IMR-90 (cell line): ENCODE measurements around the gene UBE2S. TPM values are rescaled to one million over a fixed set of nuclear protein-coding genes. Genes with fewer than 3 reads are reported as not detected.
"Not testable (repeated sequence)": the region's sequence is repeated elsewhere in the genome, so short reads cannot be mapped to it uniquely, and the experiment has no call there.

Experiments used
- ATAC-seq: fragments of 200-7000 bp; cut with Tn5 transposase; 2 replicates; pipeline ENCODE4 v1.9.1; 2020; ENCODE audit warnings: low read depth, mild to moderate bottlenecking, moderate library complexity
- BruUV-seq: library from RNA; stranded (reverse); fragments of 400-500 nt; replicated peaks from 2 replicates; lab custom pipeline; 2021; lab: Mats Ljungman, UMichigan
- CTCF ChIA-PET: fragments of 300-600 bp; formaldehyde crosslinking; extraction: SDS; loops from one replicate; lab custom pipeline; 2021; ENCODE audit warnings: antibody characterized with exemption; lab: Yijun Ruan, JAX
- POLR2A ChIA-PET: fragments of 300-600 bp; sonication (Branson Sonifier 250); formaldehyde crosslinking; loops from one replicate; lab custom pipeline; 2022; ENCODE audit warnings: antibody characterized with exemption; ENCODE audit not compliant: unreplicated experiment; lab: Charles Lee
- DNase-seq: peaks from one replicate; pipeline ENCODE4 v3.0.0; 2013
- H2AFZ ChIP-seq: replicated peaks from 2 replicates; pipeline ENCODE3; 2013; ENCODE audit warnings: low read length, mild to moderate bottlenecking; ENCODE audit not compliant: poor library complexity
- H2AK5ac ChIP-seq: 2 replicates; pipeline ENCODE4 v1.6.1; 2013; ENCODE audit warnings: low read depth, low read length, inconsistent platforms
- H2AK9ac ChIP-seq: replicated peaks from 2 replicates; pipeline ENCODE3; 2013; ENCODE audit warnings: mild to moderate bottlenecking, low read depth, low read length, moderate library complexity; ENCODE audit not compliant: poor library complexity
- H2BK120ac ChIP-seq: 2 replicates; pipeline ENCODE4 v1.6.1; 2013; ENCODE audit warnings: low read depth, low read length, inconsistent platforms
- H2BK15ac ChIP-seq: 3 replicates; pipeline ENCODE4 v1.6.1; 2013; ENCODE audit warnings: low read depth, low read length, inconsistent platforms
- H2BK20ac ChIP-seq: 2 replicates; pipeline ENCODE4 v1.6.1; 2013; ENCODE audit warnings: low read depth, mild to moderate bottlenecking, inconsistent platforms, low read length, moderate library complexity
- H2BK5ac ChIP-seq: 2 replicates; pipeline ENCODE4 v1.6.1; 2013; ENCODE audit warnings: mild to moderate bottlenecking, low read depth, low read length, inconsistent platforms; ENCODE audit not compliant: poor library complexity, severe bottlenecking
- H3K14ac ChIP-seq: replicated peaks from 2 replicates; pipeline ENCODE4 v1.6.1; 2013; ENCODE audit warnings: low read depth, low read length, inconsistent platforms
- H3K18ac ChIP-seq: 2 replicates; pipeline ENCODE4 v1.6.1; 2013; ENCODE audit warnings: low read depth, low read length, control low read depth
- H3K23ac ChIP-seq: 2 replicates; pipeline ENCODE4 v1.6.1; 2013; ENCODE audit warnings: low read depth, low read length, inconsistent platforms
- H3K27ac ChIP-seq: 2 replicates; pipeline ENCODE4 v1.5.1; 2013; ENCODE audit warnings: mild to moderate bottlenecking, control low read depth, low read length; ENCODE audit not compliant: insufficient read depth
- H3K27me3 ChIP-seq: 2 replicates; pipeline ENCODE4 v1.6.1; 2013; ENCODE audit warnings: low read length; ENCODE audit not compliant: control insufficient read depth, insufficient read depth
- H3K36me3 ChIP-seq: 2 replicates; pipeline ENCODE4 v1.6.1; 2013; ENCODE audit warnings: low read length, mixed read lengths; ENCODE audit not compliant: control insufficient read depth, insufficient read depth
- H3K4ac ChIP-seq: 2 replicates; pipeline ENCODE4 v1.6.1; 2013; ENCODE audit warnings: low read depth, low read length, inconsistent platforms
- H3K4me1 ChIP-seq: 2 replicates; pipeline ENCODE4 v1.6.1; 2013; ENCODE audit warnings: low read length, mixed read lengths; ENCODE audit not compliant: control insufficient read depth, insufficient read depth
- H3K4me2 ChIP-seq: 2 replicates; pipeline ENCODE4 v1.6.1; 2013; ENCODE audit warnings: low read depth, mild to moderate bottlenecking, control low read depth, low read length, moderate library complexity
- H3K4me3 ChIP-seq: 2 replicates; pipeline ENCODE4 v1.5.1; 2013; ENCODE audit warnings: low read depth, mild to moderate bottlenecking, control low read depth, low read length, moderate library complexity; ENCODE audit not compliant: insufficient read depth
- H3K56ac ChIP-seq: 2 replicates; pipeline ENCODE4 v1.6.1; 2013; ENCODE audit warnings: low read length, inconsistent platforms; ENCODE audit not compliant: insufficient read depth; ENCODE audit errors: extremely low read depth
- H3K79me1 ChIP-seq, 2 experiments: 2 replicates each; pipeline ENCODE4 v1.6.1; 2013; ENCODE audit warnings: low read length in 2 of 2, inconsistent platforms in 1 of 2, low read depth in 1 of 2
- H3K9ac ChIP-seq: 2 replicates; pipeline ENCODE4 v1.6.1; 2013; ENCODE audit warnings: low read depth, low read length, control low read depth
- H3K9me1 ChIP-seq: 2 replicates; pipeline ENCODE4 v1.6.1; 2013; ENCODE audit warnings: low read length, inconsistent platforms; ENCODE audit not compliant: insufficient read depth
- H3K9me3 ChIP-seq: 2 replicates; pipeline ENCODE4 v1.6.1; 2013; ENCODE audit warnings: low read length; ENCODE audit not compliant: control insufficient read depth, insufficient read depth
- H4K20me1 ChIP-seq: 2 replicates; pipeline ENCODE4 v1.6.1; 2013; ENCODE audit warnings: low read length, inconsistent platforms; ENCODE audit not compliant: insufficient read depth
- H4K5ac ChIP-seq: 2 replicates; pipeline ENCODE4 v1.6.1; 2013; ENCODE audit warnings: mild to moderate bottlenecking, low read depth, low read length, control low read depth
- H4K8ac ChIP-seq, 2 experiments: 2 replicates each; pipeline ENCODE4 v1.6.1; 2013; ENCODE audit warnings: low read depth in 2 of 2, low read length in 2 of 2, control low read depth in 1 of 2, inconsistent platforms in 1 of 2
- H4K91ac ChIP-seq: 2 replicates; pipeline ENCODE4 v1.6.1; 2013; ENCODE audit warnings: low read depth, low read length, inconsistent platforms; ENCODE audit not compliant: insufficient read depth
- ELK1 ChIP-seq: fragments of 150-350 bp; IDR thresholded peaks from 2 replicates; pipeline ENCODE4 v1.6.1; 2016; ENCODE audit warnings: low read depth, mild to moderate bottlenecking, low read length, moderate library complexity, borderline replicate concordance
- MAFK ChIP-seq: IDR thresholded peaks from 2 replicates; pipeline ENCODE4 v1.6.1; 2012; ENCODE audit warnings: low read depth, low read length, improper control_type of control experiment
- MAZ ChIP-seq: IDR thresholded peaks from 2 replicates; pipeline ENCODE4 v1.6.1; 2012; ENCODE audit warnings: low read depth, mild to moderate bottlenecking, low read length, improper control_type of control experiment, moderate library complexity, borderline replicate concordance
- WGBS, 2 experiments: methylation state at CpG; one replicate each; pipeline versions ENCODE4 v1.1.5 to v1.1.7; 2013; ENCODE audit warnings: missing lambda C conversion rate in 2 of 2; ENCODE audit not compliant: insufficient read length in 1 of 2; ENCODE audit errors: extremely low coverage in 2 of 2; 5-methylcytosine and 5-hydroxymethylcytosine counted together
- dilution Hi-C: fragments of 300-500 bp; cut with HindIII; formaldehyde crosslinking; loops from one replicate; pipeline ENCODE4 v1.14.3; 2018; ENCODE audit warnings: low sequenced_read_pairs; ENCODE audit not compliant: unreplicated experiment
- in situ Hi-C: fragments of 300-500 bp; cut with MboI; formaldehyde crosslinking; loops from 3 replicates; pipeline ENCODE4 v1.14.3; 2019; ENCODE audit warnings: low sequenced_read_pairs, inconsistent platforms, mixed read lengths
- intact Hi-C: fragments of 100-400 bp; cut with micrococcal nuclease; formaldehyde crosslinking; loops from 2 replicates; pipeline ENCODE4 v1.10.0; 2022
- polyA plus RNA-seq, 3 experiments: library from polyadenylated mRNA; depleted of rRNA; stranded (reverse); fragments of >200 nt; gene quantifications; 2 replicates each; pipeline ENCODE4 v1.2.3, GENCODE V29; 2012; ENCODE audit warnings: low replicate concordance in 1 of 3
- total RNA-seq: library from RNA; depleted of rRNA; stranded (reverse); fragments of >200 nt; gene quantifications from 2 replicates; pipeline ENCODE4 v1.2.3, GENCODE V29; 2012

The UBE2S gene
- total and polyA plus RNA-seq, 2 of the 4 experiments (the other 2 are of a cell fraction), result 69.5 to 104 TPM

GRCh38 chr19:55423225-55424005 lies 15.8 kb upstream of the UBE2S start:
- Histone ChIP-seq H3K27ac (no peak overlapping the region), H3K18ac (no peak overlapping the region), H3K9ac (no peak overlapping the region), H4K20me1 (no peaks in the 10 kb centered on the region; the same call in 1 of the 2 replicates), H3K4me3 (no peak overlapping the region), H3K23ac (no peak overlapping the region), H3K27me3 (peaks cover 17% of the 10 kb centered on the region), H2BK120ac (no peak overlapping the region), H2BK5ac (no peak overlapping the region), H3K14ac (no peak overlapping the region), H2AK9ac (no peak overlapping the region), H3K79me1 (no peaks in the 10 kb centered on the region), H3K4me1 (no peaks in the 10 kb centered on the region), H3K9me3 (no peaks in the 10 kb centered on the region), H2AFZ (no peak overlapping the region), H3K56ac (no peak overlapping the region), H2BK20ac (no peak overlapping the region), H3K4me2 (no peak overlapping the region), H4K8ac (no peak overlapping the region), H2BK15ac (no peak overlapping the region), H2AK5ac (no peak overlapping the region), H4K5ac (no peak overlapping the region), H3K4ac (no peak overlapping the region), H3K36me3 (no peaks in the 10 kb centered on the region), H4K91ac (no peak overlapping the region), H3K9me1 (0 out of 2 replicates have a peak, but pooled peaks cover 4% of the 10 kb centered on the region)
- in situ Hi-C loops (no loop called here), dilution Hi-C loops (no loop called here), intact Hi-C loops (no loop called here)
- WGBS, 2 experiments, result 63% methylated on average over 5 of the region's 13 CpGs; no CpG with 5 or more reads in 1 of the 2 experiments
- ATAC-seq (no peak), DNase-seq (no peak)
- ChIA-PET CTCF (no interaction called here), POLR2A (no interaction called here)
- TF ChIP-seq ELK1 (no peak), MAFK (no peak), MAZ (no peak)
- BruUV-seq, result no TSS peak

GRCh38 chr19:55421281-55421680 lies 13.7 kb upstream of the UBE2S start:
- H2AK5ac ChIP-seq, H3K9me3 ChIP-seq, in situ Hi-C loops, H2BK15ac ChIP-seq, ATAC-seq, H4K5ac ChIP-seq, BruUV-seq, H3K23ac ChIP-seq, H2AFZ ChIP-seq, H4K20me1 ChIP-seq, H3K79me1 ChIP-seq, dilution Hi-C loops, H3K18ac ChIP-seq, H2AK9ac ChIP-seq, H3K14ac ChIP-seq, H4K8ac ChIP-seq, H2BK5ac ChIP-seq, DNase-seq, H2BK20ac ChIP-seq, H3K36me3 ChIP-seq, H2BK120ac ChIP-seq, intact Hi-C loops, H3K4ac ChIP-seq, H4K91ac ChIP-seq, H3K4me3 ChIP-seq, H3K4me1 ChIP-seq, POLR2A ChIA-PET, H3K9ac ChIP-seq, CTCF ChIA-PET, H3K4me2 ChIP-seq, H3K9me1 ChIP-seq, H3K27ac ChIP-seq, H3K56ac ChIP-seq: not testable (repeated sequence)
- WGBS, 2 experiments, result 33% methylated on average over 1 of the region's 4 CpGs; no CpG with 5 or more reads in 1 of the 2 experiments
- peaks cover 15% of the 10 kb centered on the region for H3K27me3 ChIP-seq
